ENCODE measurements around the gene RNASE4. TPM values are rescaled to one million over a fixed set of nuclear protein-coding genes. Genes with fewer than 3 reads are reported as not detected.

The RNASE4 gene
- total RNA-seq, 1 experiment from 2014 or later: not detected

DNA sequence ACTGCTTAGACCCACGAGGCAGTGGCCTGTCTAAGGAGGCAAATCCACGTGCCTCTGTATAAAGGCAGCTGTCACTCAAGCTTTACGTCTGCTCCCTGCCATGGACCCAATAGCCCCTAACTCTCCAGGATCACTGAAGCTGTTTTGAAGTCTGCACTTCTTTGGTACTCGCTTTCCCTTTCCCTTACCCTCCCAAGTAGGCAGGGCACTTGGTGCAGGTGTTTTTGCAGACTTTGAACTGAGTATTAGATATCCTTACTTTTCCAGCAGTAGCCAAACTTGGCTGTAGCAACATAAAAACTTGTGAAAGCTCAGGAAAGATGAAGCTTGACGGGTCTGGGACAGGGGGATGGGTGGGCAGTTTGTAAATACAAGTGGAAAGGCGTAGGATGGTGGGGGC is 25.0 kb upstream of the RNASE4 start:
- Mint-ChIP-seq H3K4me3 (peak overlapping the region in 1 of 2 experiments; percentile 15; a peak in 3 of 5 replicates), H3K27ac (no peak overlapping the region), H3K9me3 (no peaks in the 10 kb centered on the region; a peak in 2 of 5 replicates), H3K4me1 (peaks cover 30 to 34% of the 10 kb centered on the region in 2 experiments), H3K27me3 (ENCODE audit: low read depth) (peaks cover 63% of the 10 kb centered on the region), H3K36me3 (ENCODE audit: insufficient read depth in 1 of 3, low read depth in 3 of 3) (no peaks in the 10 kb centered on the region)
- no peaks in the 10 kb centered on the region for H3K9me3 ChIP-seq (ENCODE audit: control insufficient read depth, low read depth, low read length)
- no peak overlapping the region for H2BK12ac ChIP-seq (ENCODE audit: insufficient read length, low read depth, low read length)
- H3K56ac ChIP-seq (ENCODE audit: insufficient read length, low read depth, low read length): no peak overlapping the region
- no peak overlapping the region for H3K9ac ChIP-seq (ENCODE audit: extremely low read depth, insufficient read length, low read length)
- H3K27me3 ChIP-seq (ENCODE audit: insufficient read depth, low read length): peaks cover 4% of the 10 kb centered on the region; the same call in 1 of the 2 replicates
- H4K91ac ChIP-seq (ENCODE audit: insufficient read length, low read depth, low read length): no peak overlapping the region
- no peaks in the 10 kb centered on the region for H3K79me1 ChIP-seq (ENCODE audit: insufficient read depth, low read depth, low read length, poor library complexity, severe bottlenecking)
- no peaks in the 10 kb centered on the region for H4K20me1 ChIP-seq (ENCODE audit: control insufficient read depth, insufficient read depth, insufficient read length)
- no peak overlapping the region for H4K5ac ChIP-seq (ENCODE audit: insufficient read length, low read depth, low read length)
- no peak overlapping the region for H3K4ac ChIP-seq (ENCODE audit: low read depth, low read length)
- WGBS (ENCODE audit: extremely low coverage, insufficient read length, low lambda C conversion rate): no CpG with 5 or more reads among the region's 6 CpGs
- H3K18ac ChIP-seq (ENCODE audit: insufficient read length, low read depth, low read length): no peak overlapping the region
- peak overlapping the region; percentile 45 for H3K4me2 ChIP-seq (ENCODE audit: insufficient read depth, insufficient read length, low read length)
- DNase-seq: no peak
- no peak overlapping the region for H3K27ac ChIP-seq (ENCODE audit: insufficient read length, low read depth, low read length)
- no peak overlapping the region for H2BK20ac ChIP-seq (ENCODE audit: low read depth, low read length, poor library complexity, severe bottlenecking)
- H2BK15ac ChIP-seq (ENCODE audit: low read depth, low read length): no peak overlapping the region
- H4K8ac ChIP-seq (replicated peaks; ENCODE audit: insufficient read length, low read depth, low read length): no peak overlapping the region
- TF ChIP-seq, protein P1, sequence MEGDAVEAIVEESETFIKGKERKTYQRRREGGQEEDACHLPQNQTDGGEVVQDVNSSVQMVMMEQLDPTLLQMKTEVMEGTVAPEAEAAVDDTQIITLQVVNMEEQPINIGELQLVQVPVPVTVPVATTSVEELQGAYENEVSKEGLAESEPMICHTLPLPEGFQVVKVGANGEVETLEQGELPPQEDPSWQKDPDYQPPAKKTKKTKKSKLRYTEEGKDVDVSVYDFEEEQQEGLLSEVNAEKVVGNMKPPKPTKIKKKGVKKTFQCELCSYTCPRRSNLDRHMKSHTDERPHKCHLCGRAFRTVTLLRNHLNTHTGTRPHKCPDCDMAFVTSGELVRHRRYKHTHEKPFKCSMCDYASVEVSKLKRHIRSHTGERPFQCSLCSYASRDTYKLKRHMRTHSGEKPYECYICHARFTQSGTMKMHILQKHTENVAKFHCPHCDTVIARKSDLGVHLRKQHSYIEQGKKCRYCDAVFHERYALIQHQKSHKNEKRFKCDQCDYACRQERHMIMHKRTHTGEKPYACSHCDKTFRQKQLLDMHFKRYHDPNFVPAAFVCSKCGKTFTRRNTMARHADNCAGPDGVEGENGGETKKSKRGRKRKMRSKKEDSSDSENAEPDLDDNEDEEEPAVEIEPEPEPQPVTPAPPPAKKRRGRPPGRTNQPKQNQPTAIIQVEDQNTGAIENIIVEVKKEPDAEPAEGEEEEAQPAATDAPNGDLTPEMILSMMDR (conservative IDR thresholded peaks at IDR 0.05): no peak
- H2AFZ ChIP-seq (ENCODE audit: low read length): no peak overlapping the region
- H3K79me2 ChIP-seq (ENCODE audit: insufficient read depth, low read length): no peaks in the 10 kb centered on the region
- no peak overlapping the region for H3K23ac ChIP-seq (ENCODE audit: insufficient read length, low read depth, low read length)
- H3K4me1 ChIP-seq (ENCODE audit: insufficient read depth, low read length): no peaks in the 10 kb centered on the region
- peaks cover 6% of the 10 kb centered on the region for H3K23me2 ChIP-seq (ENCODE audit: insufficient read length, low read depth, low read length, poor library complexity, severe bottlenecking)
- no peak overlapping the region for H3T11ph ChIP-seq (ENCODE audit: low read length)
- no peak overlapping the region for H2BK120ac ChIP-seq (ENCODE audit: low read depth, low read length, poor library complexity, severe bottlenecking)
- no peak overlapping the region for H2BK5ac ChIP-seq (ENCODE audit: insufficient read length, low read length)
- no peak overlapping the region for H3K14ac ChIP-seq (ENCODE audit: insufficient read depth, low read length)
- H2AK5ac ChIP-seq (ENCODE audit: insufficient read length, low read length): no peak overlapping the region
